Right renal cortex interstitium (tissue), 3 donors: ENCODE data around the gene FILIP1L. TPM values are rescaled to one million over a fixed set of nuclear protein-coding genes. Genes with fewer than 3 reads are reported as not detected.

Experiments used
- DNase-seq, 3 donors: peaks; one replicate each; pipeline ENCODE4 v3.0.0-alpha.2; 2013; ENCODE audit warnings: low read depth in 3 of 3, low spot score in 2 of 3
- polyA plus RNA-seq, 3 donors: library from polyadenylated mRNA; unstranded; fragments of 120-200 nt; gene quantifications; one replicate each; pipeline ENCODE4 v1.2.1, GENCODE V29; 2013; ENCODE audit not compliant: insufficient read length in 3 of 3

The FILIP1L gene
- polyA plus RNA-seq, result 10 to 100 TPM; 20.4 to 22.5 (median 21.5) TPM

DNA sequence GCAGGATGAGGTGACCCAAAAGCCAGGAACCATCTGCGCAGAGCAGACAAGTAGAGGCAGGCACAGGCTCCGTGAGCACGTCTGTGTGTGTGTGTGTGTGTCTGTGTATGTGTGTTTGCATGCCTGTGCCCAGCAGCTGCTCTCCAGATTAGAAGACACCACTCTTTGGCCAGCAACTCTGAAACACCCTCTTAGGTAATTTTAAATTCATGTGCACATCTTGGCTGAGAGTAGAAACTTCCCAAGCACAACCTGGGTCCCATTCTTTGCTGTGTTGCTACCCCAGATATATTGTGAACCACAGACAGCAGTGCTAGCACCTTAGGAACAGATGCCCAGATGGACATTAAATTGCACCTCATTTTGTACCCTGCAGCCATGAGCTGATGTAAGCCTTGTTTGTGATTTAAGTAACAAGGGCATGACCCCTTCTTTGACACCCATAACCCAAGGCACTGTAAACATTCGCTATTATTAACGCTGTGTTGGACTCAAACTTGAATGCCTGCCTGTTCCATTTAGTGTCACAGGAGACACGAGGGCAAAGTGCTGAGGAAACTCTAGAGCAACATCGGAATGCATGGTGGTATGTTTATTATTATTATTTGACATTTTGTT lies at the start of gene FILIP1L:
FILIP1L (minus strand) TSS at position 89 of the 618 bp plus-strand sequence.
- DNase-seq, result no peak

GRCh38 chr3:100163787-100164186 lies 49.5 kb upstream of the FILIP1L start:
- DNase-seq, result no peak

DNA sequence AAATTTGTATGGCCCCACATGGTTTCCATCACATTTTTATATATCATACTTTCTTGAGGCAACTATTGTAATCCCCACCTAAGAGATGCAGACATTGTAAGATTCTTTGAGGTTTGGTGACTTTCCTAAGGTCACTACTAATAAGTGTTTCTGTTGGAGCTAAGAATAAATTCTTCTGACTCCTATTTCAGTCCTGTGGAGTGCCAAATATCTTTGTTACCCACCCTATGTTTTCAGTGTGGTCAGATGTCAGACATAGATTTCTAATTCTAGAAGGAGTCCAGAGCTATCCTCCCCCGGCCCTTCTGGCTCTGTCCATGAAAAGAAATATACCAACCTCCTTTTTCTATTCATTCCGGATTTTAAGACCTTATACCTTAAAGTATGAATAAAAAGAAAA lies 46.2 kb upstream of the FILIP1L start:
- DNase-seq, result no peak

- DNase-seq, result no peak
Measured at GRCh38 chr3:100159331-100160153, 45.2 kb upstream of the FILIP1L start.

DNA sequence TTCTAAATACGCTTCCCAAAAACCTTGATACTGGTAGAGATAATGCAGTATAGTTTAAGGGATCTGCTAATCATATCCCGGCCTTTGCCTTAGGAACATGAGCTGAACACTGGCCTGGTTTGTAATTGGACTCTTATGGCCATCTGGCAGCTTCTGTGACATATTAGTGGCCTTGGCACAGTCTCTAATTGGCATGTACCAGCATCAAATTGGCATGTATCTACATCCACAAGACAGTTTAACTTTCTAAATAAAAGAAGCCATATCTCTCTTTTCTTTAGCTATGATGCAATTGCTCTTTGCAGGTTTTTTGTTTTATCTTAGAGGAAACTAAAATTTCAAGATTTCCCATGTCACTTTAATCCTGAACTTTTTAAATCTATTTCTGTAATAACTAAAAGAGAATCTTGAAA lies 44.6 kb upstream of the FILIP1L start:
- no peak for DNase-seq

- no peak for DNase-seq
Measured at GRCh38 chr3:100157685-100158084, 43.4 kb upstream of the FILIP1L start.

- no peak for DNase-seq
Measured at GRCh38 chr3:100155590-100155989, 41.3 kb upstream of the FILIP1L start.

DNA sequence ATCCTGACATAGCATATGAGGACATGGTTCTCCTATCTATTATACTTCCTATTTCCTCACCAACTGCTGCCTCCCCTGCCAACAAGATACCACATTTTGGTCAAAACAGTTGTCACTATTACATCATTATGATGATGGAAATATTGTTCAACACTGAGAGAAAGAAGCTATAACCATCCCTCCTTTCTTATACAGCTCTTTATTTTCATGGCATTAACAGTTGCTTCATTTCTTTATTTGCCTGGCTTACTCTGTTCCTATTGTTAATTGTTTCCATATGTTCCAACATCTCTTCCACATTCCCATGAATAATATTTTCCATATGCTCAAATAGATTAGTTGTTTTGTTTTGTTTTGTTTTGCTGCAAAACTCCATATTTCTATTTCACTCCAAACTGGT lies 40.8 kb upstream of the FILIP1L start:
- DNase-seq, result no peak

DNA sequence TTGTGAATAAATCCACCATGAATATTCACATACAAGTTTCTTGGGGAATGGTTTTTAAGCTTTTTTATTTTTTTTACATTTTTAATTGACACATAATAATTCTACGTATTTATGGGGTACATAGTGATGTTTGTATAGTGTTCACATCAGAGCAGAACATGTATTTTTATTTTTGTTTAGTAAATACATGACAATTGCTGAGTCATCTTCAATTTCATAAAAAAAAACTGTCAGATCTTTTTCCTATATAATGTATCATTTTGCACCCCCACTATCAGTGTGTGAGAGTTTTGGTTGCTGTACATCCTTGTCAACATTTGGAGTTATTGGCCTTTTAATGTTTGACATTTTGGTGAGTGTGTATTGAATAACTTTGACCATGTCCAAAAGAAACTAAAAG lies 39.9 kb upstream of the FILIP1L start:
- no peak for DNase-seq

GRCh38 chr3:100151024-100151707 lies 36.9 kb upstream of the FILIP1L start:
- DNase-seq, result no peak

DNA sequence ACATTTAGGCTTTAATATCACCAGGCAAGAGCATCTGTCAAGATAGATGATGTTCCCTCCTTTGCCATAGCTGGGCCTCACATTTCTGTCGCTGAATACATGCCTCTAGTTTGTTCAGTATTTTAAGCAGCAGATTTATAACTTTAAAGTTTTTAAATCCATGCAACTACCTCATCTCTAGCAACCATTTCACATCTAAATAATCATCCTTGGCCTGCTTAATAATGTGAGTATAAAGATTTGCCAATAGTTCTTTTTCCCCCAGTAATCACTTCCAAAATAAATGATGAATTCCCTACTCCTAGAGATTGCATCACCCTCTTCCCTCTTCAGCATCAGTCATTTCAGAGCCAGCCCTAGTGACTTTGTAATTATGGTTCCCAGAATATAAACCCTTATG lies 36.2 kb upstream of the FILIP1L start:
- DNase-seq, result no peak

- no peak for DNase-seq
Measured at GRCh38 chr3:100149713-100150415, 35.6 kb upstream of the FILIP1L start.

- no peak for DNase-seq
Measured at GRCh38 chr3:100149130-100149529, 34.8 kb upstream of the FILIP1L start.

DNA sequence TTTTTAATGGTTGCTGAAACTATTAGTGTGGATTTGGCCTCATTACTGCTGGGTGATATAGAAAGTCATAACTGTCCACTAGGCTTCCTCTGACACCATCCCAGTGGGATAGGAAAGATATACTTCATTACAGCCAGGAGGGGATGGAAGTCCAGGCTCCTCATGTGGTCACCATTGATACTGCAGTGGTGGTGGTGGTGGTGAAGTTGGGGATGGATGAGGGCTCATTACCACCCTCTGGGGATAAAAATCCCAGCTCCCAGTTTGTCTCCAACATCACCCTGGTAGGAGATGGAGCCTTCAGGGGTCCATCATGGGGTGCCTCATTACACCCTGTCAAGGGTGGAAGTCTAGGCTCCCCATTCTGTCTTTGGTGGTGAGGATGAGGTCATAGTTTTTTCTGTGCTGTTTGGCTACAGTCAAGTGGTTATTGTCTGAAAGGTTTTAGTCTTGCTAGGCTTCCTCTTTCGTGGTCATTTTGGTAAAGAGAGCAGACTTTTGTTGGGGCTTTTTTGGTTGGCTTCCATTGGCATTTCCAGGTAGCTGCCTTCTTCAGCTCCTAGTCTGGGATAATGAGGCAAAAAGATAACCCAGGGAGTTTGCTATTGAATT lies 30.1 kb upstream of the FILIP1L start:
- no peak for DNase-seq

GRCh38 chr3:100141586-100141985 lies 27.3 kb upstream of the FILIP1L start:
- DNase-seq, result no peak

DNA sequence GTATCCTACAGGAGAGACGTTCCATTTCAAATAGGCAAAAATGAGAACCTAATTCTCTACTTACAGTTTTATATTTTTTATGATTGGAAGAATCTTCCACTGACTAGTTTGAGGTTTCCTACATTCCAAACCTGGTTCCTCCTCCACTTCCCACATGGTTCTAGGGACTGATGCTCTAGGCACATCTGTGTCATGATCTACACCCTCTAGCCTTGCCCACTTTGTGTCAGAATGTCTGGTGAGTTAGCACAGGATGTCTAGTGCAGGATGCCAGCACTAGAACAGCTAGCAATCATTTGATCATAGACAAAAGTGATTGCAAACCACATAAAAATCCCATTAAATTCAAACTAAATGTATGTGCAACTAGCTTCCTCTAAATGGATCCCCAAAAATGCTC lies 26.7 kb upstream of the FILIP1L start:
- no peak for DNase-seq

DNA sequence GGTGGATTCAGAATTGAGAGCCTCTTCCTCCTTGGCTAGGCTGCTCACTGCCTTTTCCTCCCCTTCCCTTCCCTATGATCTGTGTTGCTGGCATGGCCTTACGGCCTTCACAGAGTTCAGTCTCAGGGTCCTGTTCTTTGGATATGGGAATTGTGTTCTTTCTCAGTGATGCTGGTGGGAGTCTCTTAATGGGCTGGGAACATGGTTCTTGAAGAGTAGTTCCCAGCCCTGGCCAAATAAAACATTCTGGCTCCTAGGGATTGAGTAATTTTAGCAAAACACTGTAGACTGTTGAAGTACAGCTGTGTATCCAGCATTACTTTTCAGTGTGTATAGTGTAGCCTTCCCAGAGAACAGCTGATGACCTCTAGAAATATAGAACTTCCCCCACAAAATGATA lies 22.6 kb upstream of the FILIP1L start:
- DNase-seq, result no peak

GRCh38 chr3:100131241-100131640 lies 16.9 kb upstream of the FILIP1L start:
- no peak for DNase-seq

DNA sequence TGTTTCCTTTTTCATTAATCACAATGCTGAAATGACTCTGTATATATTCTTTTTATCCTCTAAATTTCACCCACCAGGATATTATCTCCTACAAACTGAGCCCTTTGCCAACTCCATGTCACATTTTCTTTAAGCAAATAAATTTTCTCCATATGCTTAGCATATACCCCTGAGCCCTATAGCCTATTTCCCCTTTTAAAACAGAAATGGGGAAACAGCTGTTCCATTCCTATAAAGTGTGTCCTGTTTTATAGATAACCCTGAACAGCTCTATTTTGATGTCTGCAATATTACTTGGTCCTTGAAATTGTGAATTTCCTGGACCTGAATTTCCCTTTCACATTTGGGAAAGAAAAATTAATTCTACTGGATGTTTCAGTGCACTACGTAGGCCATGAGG lies 15.6 kb upstream of the FILIP1L start:
- DNase-seq, result no peak

- no peak for DNase-seq
Measured at GRCh38 chr3:100128565-100128964, 14.3 kb upstream of the FILIP1L start.

DNA sequence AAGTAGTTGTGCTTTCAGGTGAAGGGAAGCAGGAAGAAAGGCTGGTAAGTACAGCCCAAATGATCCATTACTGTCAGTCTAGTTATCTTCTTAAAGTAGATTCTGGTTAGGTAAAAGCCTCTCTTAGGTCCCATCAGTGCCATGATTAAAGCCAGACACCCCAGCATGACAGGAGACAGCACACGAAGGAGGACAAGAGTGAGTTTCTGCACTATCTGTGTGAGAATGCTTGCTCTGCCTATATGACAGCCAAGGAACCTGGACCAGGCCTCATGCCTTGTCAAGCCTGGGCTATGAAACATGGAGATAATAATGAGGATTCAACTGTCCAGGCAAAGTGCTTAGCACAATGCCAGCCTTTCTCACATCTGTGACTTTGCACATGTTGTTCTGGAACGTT lies 13.5 kb upstream of the FILIP1L start:
- DNase-seq, result no peak
